K562 (cell line): ENCODE results near the gene SMIM12. TPM values are rescaled to one million over a fixed set of nuclear protein-coding genes. Genes with fewer than 3 reads are reported as not detected.

Source experiments
- ATAC-seq: fragments of 200-7000 bp; cut with Tn5 transposase; 3 replicates; pipeline ENCODE4 v1.9.1; 2020; ENCODE audit warnings: moderate library complexity
- BruUV-seq: library from RNA; stranded (reverse); fragments of 400-500 nt; replicated peaks from 2 replicates; lab custom pipeline; 2021; lab: Mats Ljungman, UMichigan
- CTCF ChIA-PET: fragments of 300-600 bp; formaldehyde crosslinking; extraction: SDS; loops from one replicate; lab custom pipeline; 2021; ENCODE audit warnings: low intra/inter-chr PET ratio; lab: Yijun Ruan, JAX
- POLR2A ChIA-PET: fragments of 300-600, 350-650 bp; sonication (Branson Sonifier 250); formaldehyde crosslinking; extraction: SDS; loops from one replicate; lab custom pipeline; 2021; ENCODE audit warnings: antibody characterized with exemption, inconsistent platforms; lab: Yijun Ruan, JAX
- DNase-seq, 4 experiments: peaks; one replicate each; pipeline versions ENCODE4 v3.0.0 to v3.0.0-alpha.2; 2011 to 2018; ENCODE audit warnings: low spot score in 3 of 4, mixed read lengths in 3 of 4; ENCODE audit errors: extremely low read depth in 1 of 4
- FAIRE-seq: peaks from 2 replicates; lab custom pipeline; 2011; peaks lifted over from hg19 to GRCh38; lab: Jason Lieb, UNC
- H2AFZ ChIP-seq: 2 replicates; pipeline ENCODE4 v1.6.0; 2011; ENCODE audit warnings: low read depth, low read length, control low read depth, inconsistent platforms
- H3K27ac ChIP-seq: fragments of 200-600 bp; 3 replicates; pipeline ENCODE4 v1.8.0; 2011; ENCODE audit warnings: low read depth, mild to moderate bottlenecking, control low read depth, inconsistent platforms, low read length, moderate library complexity, mixed read lengths; ENCODE audit errors: extremely low read depth
- H3K27me3 ChIP-seq, 2 experiments: fragments of 300-600 bp in 1 of 2; 2 replicates in 1 of 2; 3 replicates in 1 of 2; pipeline versions ENCODE4 v1.6.0 to v1.8.0; 2011; ENCODE audit warnings: inconsistent platforms in 2 of 2, low read length in 2 of 2, mild to moderate bottlenecking in 1 of 2, mixed read lengths in 1 of 2, moderate library complexity in 1 of 2; ENCODE audit not compliant: control insufficient read depth in 2 of 2, insufficient read depth in 2 of 2
- H3K36me3 ChIP-seq: fragments of 300-600 bp; 3 replicates; pipeline ENCODE4 v1.8.0; 2011; ENCODE audit warnings: mild to moderate bottlenecking, low read length, inconsistent platforms; ENCODE audit not compliant: control insufficient read depth, insufficient read depth
- H3K4me1 ChIP-seq, 2 experiments: fragments of 200-600 bp in 1 of 2; replicated peaks in 1 of 2; 2 replicates in 1 of 2; 3 replicates in 1 of 2; pipeline versions ENCODE4 v1.5.1 to v1.8.0; 2011; ENCODE audit warnings: inconsistent platforms in 2 of 2, low read length in 2 of 2, mild to moderate bottlenecking in 1 of 2, mixed read lengths in 1 of 2, moderate library complexity in 1 of 2; ENCODE audit not compliant: control insufficient read depth in 2 of 2, insufficient read depth in 2 of 2
- H3K4me2 ChIP-seq: 2 replicates; pipeline ENCODE4 v1.6.1; 2011; ENCODE audit warnings: low read length, control low read depth, inconsistent platforms, mixed read lengths; ENCODE audit not compliant: insufficient read depth
- H3K4me3 ChIP-seq: fragments of 200-600 bp; sonication (generic), shearing (Covaris generic); 2 replicates; pipeline ENCODE4 v1.5.1; 2016; ENCODE audit warnings: control low read depth, inconsistent platforms
- H3K79me2 ChIP-seq: fragments of 200-600 bp; 3 replicates; pipeline ENCODE4 v1.8.0; 2011; ENCODE audit warnings: low read length, inconsistent platforms; ENCODE audit not compliant: control insufficient read depth, insufficient read depth
- H3K9ac ChIP-seq, 2 experiments: 2 replicates each; pipeline versions ENCODE4 v1.6.0 to v1.6.1; 2011; ENCODE audit warnings: low read depth in 2 of 2, low read length in 2 of 2, control low read depth in 1 of 2, inconsistent platforms in 1 of 2, mild to moderate bottlenecking in 1 of 2, mixed read lengths in 1 of 2; ENCODE audit not compliant: insufficient read depth in 1 of 2
- H3K9me1 ChIP-seq: one replicate; pipeline ENCODE4 v1.6.0; 2011; ENCODE audit warnings: inconsistent platforms, mild to moderate bottlenecking, low read length, moderate library complexity; ENCODE audit not compliant: control insufficient read depth, insufficient read depth
- H3K9me3 ChIP-seq: replicated peaks from 2 replicates; pipeline ENCODE4 v1.5.1; 2011; ENCODE audit warnings: low read depth, low read length, inconsistent platforms; ENCODE audit not compliant: control insufficient read depth, insufficient read depth
- H4K20me1 ChIP-seq: replicated peaks from 2 replicates; pipeline ENCODE4 v1.6.1; 2011; ENCODE audit warnings: low read length, inconsistent platforms, mixed read lengths; ENCODE audit not compliant: control insufficient read depth, insufficient read depth
- TEAD4 ChIP-seq, 2 experiments: sonication (generic) in 1 of 2; formaldehyde crosslinking in 1 of 2; IDR thresholded peaks; 2 replicates each; pipeline versions ENCODE4 v1.6.1 to v1.8.0; 2012 to 2022; ENCODE audit warnings: borderline replicate concordance in 1 of 2, inconsistent platforms in 1 of 2, low read length in 1 of 2, mild to moderate bottlenecking in 1 of 2, missing genetic modification reagents in 1 of 2
- VEZF1 ChIP-seq: fragments of 200-800 bp; sonication (Bioruptor generic); IDR thresholded peaks from 2 replicates; pipeline ENCODE4 v1.6.1; 2017; ENCODE audit warnings: missing genetic modification characterization, missing compliant biosample characterization
- ZBTB8A ChIP-seq: fragments of 450-650 bp; IDR thresholded peaks from 2 replicates; pipeline ENCODE4 v1.6.1; 2018; ENCODE audit warnings: mild to moderate bottlenecking, moderate library complexity; ENCODE audit not compliant: partially characterized antibody
- ZNF143 ChIP-seq: sonication (generic); formaldehyde crosslinking; IDR thresholded peaks from 2 replicates; pipeline ENCODE4 v1.9.0; 2022; ENCODE audit warnings: mild to moderate bottlenecking, missing genetic modification reagents
- ZNF449 ChIP-seq: fragments of 250-450 bp; sonication (Bioruptor Pico); IDR thresholded peaks from 2 replicates; pipeline ENCODE4 v1.8.0; 2022; ENCODE audit warnings: moderate library complexity, mild to moderate bottlenecking, inconsistent platforms
- ZNF57 ChIP-seq: fragments of 450-650 bp; formaldehyde crosslinking; IDR thresholded peaks from 2 replicates; pipeline ENCODE4 v1.4.0; 2020; ENCODE audit warnings: mild to moderate bottlenecking, moderate library complexity
- ZNF766 ChIP-seq: fragments of 200-800 bp; sonication (Bioruptor generic); conservative IDR thresholded peaks from 2 replicates; pipeline ENCODE4 v1.6.1; 2016; ENCODE audit warnings: missing genetic modification characterization, missing compliant biosample characterization
- WGBS: fragments of 100-300 bp; shearing (Covaris generic); methylation state at CpG from one replicate; pipeline ENCODE4 v1.1.6; 2016; ENCODE audit warnings: low coverage, mixed read lengths; ENCODE audit not compliant: insufficient coverage; ENCODE audit errors: missing lambda C conversion rate; 5-methylcytosine and 5-hydroxymethylcytosine counted together
- in situ Hi-C: fragments of 300-500 bp; cut with MboI; formaldehyde crosslinking; loops from 4 replicates; pipeline ENCODE4 v1.15.0; 2018; ENCODE audit warnings: inconsistent platforms, mixed read lengths
- intact Hi-C: fragments of 100-400 bp; cut with micrococcal nuclease; formaldehyde crosslinking; loops from 2 replicates; pipeline ENCODE4 v1.14.2; 2022
- polyA plus RNA-seq, 8 experiments: library from polyadenylated mRNA; depleted of rRNA in 4 of 8; stranded (reverse) in 5 of 8; unstranded in 3 of 8; fragments of >200 nt; fragmentation: Nextera tagmentation in 2 of 8; fragmentation: Illumina TruSeq in 1 of 8; extraction: Ambion mirVana in 2 of 8; extraction: Trizol in 1 of 8; gene quantifications; 2 replicates each; pipeline versions ENCODE4 v1.2.1 to v1.2.3, GENCODE V29; 2011 to 2014; ENCODE audit warnings: inconsistent platforms in 1 of 8, missing spikeins in 1 of 8
- total RNA-seq, 7 experiments: library from RNA; depleted of rRNA in 6 of 7; stranded (reverse); fragments of >200 nt in 6 of 7; fragmentation: Illumina TruSeq in 2 of 7; extraction: Trizol in 2 of 7; gene quantifications; 2 replicates each; pipeline versions ENCODE4 v1.2.1 to v1.2.3, GENCODE V29; 2011 to 2021; ENCODE audit warnings: low replicate concordance in 1 of 7

Gene SMIM12
- total and polyA plus RNA-seq, 9 of the 15 experiments (the other 6 are each of a cell fraction or from before 2014, with no cell fraction given), result 51.7 to 112 (median 63.9) TPM

GRCh38 chr1:34829250-34829649, 30.3 kb downstream of the SMIM12 start:
- no peak overlapping the region; a peak in 1 of 4 replicates for H3K9ac ChIP-seq
- H4K20me1 ChIP-seq, result no peaks in the 10 kb centered on the region
- no peak overlapping the region for H3K27ac ChIP-seq
- FAIRE-seq (no peak), DNase-seq (peak in 1 of 4 experiments; percentile 4), ATAC-seq (no peak)
- H3K79me2 ChIP-seq, result no peaks in the 10 kb centered on the region
- no peaks in the 10 kb centered on the region for H3K36me3 ChIP-seq
- TF ChIP-seq ZNF766 (CRISPR knock-in tag) (peak; percentile 62; the same call in 1 of the 2 replicates), ZNF449 (no peak), TEAD4 (IDR thresholded peaks at IDR 0.05; ENCODE audit: low read length) (no peak), TEAD4 (CRISPR knock-in tag; IDR thresholded peaks at IDR 0.05; ENCODE audit: borderline replicate concordance) (no peak), ZNF57 (CRISPR knock-in tag) (no peak), ZBTB8A (no peak), ZNF143 (CRISPR knock-in tag) (no peak), VEZF1 (no peak)
- H3K4me2 ChIP-seq, result no peak overlapping the region
- 28% methylated on average over 3 of the region's 3 CpGs for WGBS
- no peaks in the 10 kb centered on the region for H3K9me3 ChIP-seq
- ChIA-PET POLR2A (no interaction called here), CTCF (no interaction called here)
- intact Hi-C loops (no loop called here), in situ Hi-C loops (no loop called here)
- H3K9me1 ChIP-seq, result no peaks in the 10 kb centered on the region
- BruUV-seq, result no TSS peak
- H2AFZ ChIP-seq, result no peak overlapping the region
- H3K27me3 ChIP-seq, result peaks cover 0 to 13% of the 10 kb centered on the region in 2 experiments; a peak in 4 of 5 replicates
- H3K4me3 ChIP-seq, result no peak overlapping the region
- peaks cover 0 to 7% of the 10 kb centered on the region in 2 experiments; a peak in 2 of 5 replicates for H3K4me1 ChIP-seq
